ENCODE results near the gene ARHGEF4. TPM values are rescaled to one million over a fixed set of nuclear protein-coding genes. Genes with fewer than 3 reads are reported as not detected.

The ARHGEF4 gene
- total RNA-seq, 1 experiment from 2014 or later, result 21.8 TPM

- CTCF ChIA-PET, result no interaction called here
- POLR2A ChIA-PET, result no interaction called here
- TF ChIP-seq CBFB (CRISPR knock-in tag; IDR thresholded peaks at IDR 0.05; ENCODE audit: low read depth), result no peak
- TF ChIP-seq ZNF263 (CRISPR knock-in tag; IDR thresholded peaks at IDR 0.05; ENCODE audit: low read depth), result no peak
- TF ChIP-seq CDX4 (CRISPR knock-in tag; IDR thresholded peaks at IDR 0.05; ENCODE audit: borderline replicate concordance), result no peak
- no peak for TF ChIP-seq ZNF423 (CRISPR knock-in tag; IDR thresholded peaks at IDR 0.05)
- TF ChIP-seq ZNF232 (CRISPR knock-in tag; IDR thresholded peaks at IDR 0.05), result no peak
- TF ChIP-seq ZNF138 (CRISPR knock-in tag; conservative IDR thresholded peaks at IDR 0.05), result no peak
- no peak for TF ChIP-seq IRF2 (CRISPR knock-in tag; IDR thresholded peaks at IDR 0.05; ENCODE audit: borderline replicate concordance, low read depth)
- no peak for TF ChIP-seq SOX15 (CRISPR knock-in tag; IDR thresholded peaks at IDR 0.05)
- TF ChIP-seq EMX1 (CRISPR knock-in tag; IDR thresholded peaks at IDR 0.05), result no peak
- TF ChIP-seq ATF6 (CRISPR knock-in tag; IDR thresholded peaks at IDR 0.05), result no peak
- Mint-ChIP-seq H3K27ac (no peak overlapping the region), H3K4me3 (no peak overlapping the region), H3K9me3 (peaks cover 17% of the 10 kb centered on the region), H3K27me3 (ENCODE audit: low read depth) (no peaks in the 10 kb centered on the region; the same call in 1 of the 2 replicates), H3K4me1 (peaks cover 10% of the 10 kb centered on the region), H3K36me3 (peaks cover 14% of the 10 kb centered on the region)
- ATAC-seq (no peak), DNase-seq (ENCODE audit: low spot score) (no peak)
These were observed 96.8 kb downstream of the ARHGEF4 start for GRCh38 chr2:130933501-130933900.

GRCh38 chr2:130936451-130936850, 99.7 kb downstream of the ARHGEF4 start:
- CTCF ChIA-PET, result no interaction called here
- DNase-seq (ENCODE audit: low spot score) (no peak), ATAC-seq (no peak)
- Mint-ChIP-seq H3K27me3 (ENCODE audit: low read depth) (no peaks in the 10 kb centered on the region), H3K4me3 (no peak overlapping the region), H3K36me3 (peaks cover 13% of the 10 kb centered on the region), H3K9me3 (peaks cover 19% of the 10 kb centered on the region), H3K4me1 (peaks cover 4% of the 10 kb centered on the region), H3K27ac (no peak overlapping the region)
- TF ChIP-seq ZNF317 (CRISPR knock-in tag; IDR thresholded peaks at IDR 0.05; ENCODE audit: borderline replicate concordance, low read depth), result peak; percentile 94
- TF ChIP-seq MAX (CRISPR knock-in tag; IDR thresholded peaks at IDR 0.05), result no peak
- POLR2A ChIA-PET, result no interaction called here

GRCh38 chr2:130947967-130948366, 111.3 kb downstream of the ARHGEF4 start:
- Mint-ChIP-seq H3K4me1 (peaks cover 8% of the 10 kb centered on the region), H3K4me3 (no peak overlapping the region), H3K36me3 (peaks cover 33% of the 10 kb centered on the region), H3K9me3 (peaks cover 33% of the 10 kb centered on the region), H3K27ac (no peak overlapping the region), H3K27me3 (ENCODE audit: low read depth) (no peaks in the 10 kb centered on the region; the same call in 1 of the 2 replicates)
- DNase-seq (ENCODE audit: low spot score), result no peak
- ATAC-seq, result no peak
- ChIA-PET CTCF (interaction anchor here (1.6 to 2.7 kb wide), 2 partner anchors 17 to 28 kb away, joined by 3 to 8 read pairs; no protein-coding TSS in a partner anchor), POLR2A (no interaction called here)
- TF ChIP-seq ARID4B (CRISPR knock-in tag; IDR thresholded peaks at IDR 0.05; ENCODE audit: borderline replicate concordance) (no peak), ZNF232 (CRISPR knock-in tag; IDR thresholded peaks at IDR 0.05) (no peak), IRF1 (CRISPR knock-in tag; IDR thresholded peaks at IDR 0.05) (no peak), RELA (CRISPR knock-in tag; IDR thresholded peaks at IDR 0.05; ENCODE audit: borderline replicate concordance) (no peak), HMGA2 (CRISPR knock-in tag; IDR thresholded peaks at IDR 0.05) (no peak), PREB (CRISPR knock-in tag; IDR thresholded peaks at IDR 0.05; ENCODE audit: borderline replicate concordance) (no peak), RORB (CRISPR knock-in tag; IDR thresholded peaks at IDR 0.05) (no peak), ERG (CRISPR knock-in tag; IDR thresholded peaks at IDR 0.05) (no peak), NFYB (CRISPR knock-in tag; conservative IDR thresholded peaks at IDR 0.05; ENCODE audit: low read depth) (no peak), SOX15 (CRISPR knock-in tag; IDR thresholded peaks at IDR 0.05) (no peak), ATF2 (CRISPR knock-in tag; IDR thresholded peaks at IDR 0.05; ENCODE audit: borderline replicate concordance, low read depth) (no peak)
